Neutrophil (primary cell): ENCODE measurements around the gene RELA.

Source experiments
- H3K27ac ChIP-seq: fragments of 200-600 bp; sonication (generic); 2 replicates; pipeline ENCODE4 v1.5.1; 2016; ENCODE audit warnings: mild to moderate bottlenecking, moderate library complexity
- H3K27me3 ChIP-seq: fragments of 200-600 bp; sonication (generic); 2 replicates; pipeline ENCODE4 v1.6.0; 2016; ENCODE audit warnings: mild to moderate bottlenecking
- H3K36me3 ChIP-seq: fragments of 200-600 bp; sonication (generic); 2 replicates; pipeline ENCODE4 v1.5.1; 2017
- H3K4me1 ChIP-seq, 2 experiments: fragments of 200-600 bp in 1 of 2; sonication (generic) in 1 of 2; 1 replicate in 1 of 2; 2 replicates in 1 of 2; pipeline versions ENCODE4 v1.5.1 to v1.6.1; 2013 to 2016; ENCODE audit warnings: low read depth in 1 of 2, low read length in 1 of 2, mild to moderate bottlenecking in 1 of 2, moderate library complexity in 1 of 2; ENCODE audit not compliant: control insufficient read depth in 1 of 2, insufficient read depth in 1 of 2
- H3K4me3 ChIP-seq, 2 experiments: fragments of 200-600 bp in 1 of 2; sonication (generic) in 1 of 2; 1 replicate in 1 of 2; 2 replicates in 1 of 2; pipeline ENCODE4 v1.5.1; 2013 to 2016; ENCODE audit warnings: low read depth in 1 of 2, low read length in 1 of 2, mild to moderate bottlenecking in 1 of 2, moderate library complexity in 1 of 2
- H3K9me3 ChIP-seq: fragments of 200-600 bp; sonication (generic); 2 replicates; pipeline ENCODE4 v1.5.1; 2016
- TF ChIP-seq, protein P1 (sequence below): fragments of 200-600 bp; sonication (generic); IDR thresholded peaks from 2 replicates; pipeline ENCODE4 v1.5.1; 2016; ENCODE audit warnings: antibody characterized with exemption

Gene RELA

DNA sequence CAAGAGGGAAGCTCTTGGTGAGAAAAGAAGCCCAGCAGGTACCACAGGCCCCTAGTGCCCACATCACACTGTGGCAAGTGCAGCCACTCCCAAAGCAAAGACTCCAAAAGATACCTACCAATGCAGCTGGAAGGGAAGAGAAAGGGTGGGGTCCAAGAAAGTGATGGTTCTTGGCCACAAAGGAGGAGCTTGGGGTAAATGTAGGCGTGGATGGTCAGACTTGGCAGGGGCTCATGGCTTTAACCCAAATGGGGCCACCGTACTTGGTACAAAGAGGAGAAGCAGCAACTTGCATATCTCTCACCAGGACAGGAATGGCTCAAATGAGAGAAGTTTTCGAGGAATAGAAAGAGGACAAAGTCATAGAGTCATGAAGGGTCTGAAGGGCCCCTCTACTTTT, 53.5 kb downstream of the RELA start:
- peak overlapping the region; percentile 98 for H3K27ac ChIP-seq
- H3K4me3 ChIP-seq, result no peak overlapping the region
- peaks cover 47 to 52% of the 10 kb centered on the region in 2 experiments for H3K4me1 ChIP-seq
- no peaks in the 10 kb centered on the region for H3K9me3 ChIP-seq
- no peaks in the 10 kb centered on the region for H3K27me3 ChIP-seq
- TF ChIP-seq, protein P1, sequence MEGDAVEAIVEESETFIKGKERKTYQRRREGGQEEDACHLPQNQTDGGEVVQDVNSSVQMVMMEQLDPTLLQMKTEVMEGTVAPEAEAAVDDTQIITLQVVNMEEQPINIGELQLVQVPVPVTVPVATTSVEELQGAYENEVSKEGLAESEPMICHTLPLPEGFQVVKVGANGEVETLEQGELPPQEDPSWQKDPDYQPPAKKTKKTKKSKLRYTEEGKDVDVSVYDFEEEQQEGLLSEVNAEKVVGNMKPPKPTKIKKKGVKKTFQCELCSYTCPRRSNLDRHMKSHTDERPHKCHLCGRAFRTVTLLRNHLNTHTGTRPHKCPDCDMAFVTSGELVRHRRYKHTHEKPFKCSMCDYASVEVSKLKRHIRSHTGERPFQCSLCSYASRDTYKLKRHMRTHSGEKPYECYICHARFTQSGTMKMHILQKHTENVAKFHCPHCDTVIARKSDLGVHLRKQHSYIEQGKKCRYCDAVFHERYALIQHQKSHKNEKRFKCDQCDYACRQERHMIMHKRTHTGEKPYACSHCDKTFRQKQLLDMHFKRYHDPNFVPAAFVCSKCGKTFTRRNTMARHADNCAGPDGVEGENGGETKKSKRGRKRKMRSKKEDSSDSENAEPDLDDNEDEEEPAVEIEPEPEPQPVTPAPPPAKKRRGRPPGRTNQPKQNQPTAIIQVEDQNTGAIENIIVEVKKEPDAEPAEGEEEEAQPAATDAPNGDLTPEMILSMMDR, result no peak
- peaks cover 77% of the 10 kb centered on the region for H3K36me3 ChIP-seq

GRCh38 chr11:65607614-65608426, 54.9 kb downstream of the RELA start:
- no peak overlapping the region for H3K27ac ChIP-seq
- peaks cover 41 to 45% of the 10 kb centered on the region in 2 experiments for H3K4me1 ChIP-seq
- TF ChIP-seq, protein P1, result no peak
- no peaks in the 10 kb centered on the region for H3K9me3 ChIP-seq
- no peaks in the 10 kb centered on the region for H3K27me3 ChIP-seq
- H3K36me3 ChIP-seq, result peaks cover 87% of the 10 kb centered on the region
- H3K4me3 ChIP-seq, result no peak overlapping the region

DNA sequence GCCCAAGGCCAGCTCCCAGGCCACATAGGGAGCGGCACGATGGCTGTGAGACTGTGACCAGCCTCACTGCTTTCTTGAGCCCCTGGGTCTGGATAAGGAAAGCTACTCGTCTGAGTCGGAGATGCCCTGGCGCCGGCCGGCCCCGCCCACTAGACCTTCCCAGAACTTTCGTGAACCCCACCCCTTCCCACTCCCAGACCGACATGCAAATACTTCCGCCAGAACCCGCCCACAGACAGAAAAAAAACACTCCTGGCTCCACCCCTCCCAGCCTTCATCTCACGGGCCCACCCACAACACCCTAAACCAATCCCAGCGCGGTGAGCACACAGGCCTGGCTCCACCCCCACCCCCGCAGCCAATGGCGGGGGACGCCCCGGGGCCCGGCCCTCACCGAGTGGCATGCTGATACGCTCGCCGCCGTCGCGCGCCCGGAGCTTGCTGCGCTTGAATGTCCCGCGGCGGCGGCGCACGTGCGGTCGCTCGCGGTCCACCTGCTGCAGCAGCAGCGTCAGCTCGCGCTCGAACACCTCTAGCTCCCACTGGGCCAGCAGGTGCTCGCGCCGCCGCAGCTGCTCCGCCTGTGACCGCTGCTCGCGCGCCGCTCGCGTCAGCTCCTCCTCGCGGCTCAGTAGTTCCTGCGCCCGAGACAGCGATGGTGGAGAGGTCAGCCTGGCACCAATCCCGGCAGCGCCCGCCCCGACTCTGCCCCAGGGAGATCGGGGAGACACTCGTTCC, 55.7 kb downstream of the RELA start:
- H3K27ac ChIP-seq, result no peak overlapping the region
- H3K36me3 ChIP-seq, result peaks cover 87% of the 10 kb centered on the region
- no peaks in the 10 kb centered on the region for H3K9me3 ChIP-seq
- no peaks in the 10 kb centered on the region for H3K27me3 ChIP-seq
- no peak overlapping the region for H3K4me3 ChIP-seq
- H3K4me1 ChIP-seq, result peaks cover 34 to 37% of the 10 kb centered on the region in 2 experiments
- TF ChIP-seq, protein P1, result no peak

- Histone ChIP-seq H3K9me3 (no peaks in the 10 kb centered on the region), H3K4me1 (peaks cover 6 to 9% of the 10 kb centered on the region in 2 experiments), H3K36me3 (peaks cover 100% of the 10 kb centered on the region), H3K27ac (peak overlapping the region; percentile 46), H3K4me3 (no peak overlapping the region), H3K27me3 (no peaks in the 10 kb centered on the region)
- TF ChIP-seq, protein P1, result no peak
Observed at GRCh38 chr11:65604258-65604657, 58.5 kb downstream of the RELA start.
